ACC112 (cell line): Measurements from ENCODE around the gene ADAT1.

Source experiments
- H2AFZ ChIP-seq: fragments of 200-600 bp; sonication (generic); one replicate; pipeline ENCODE4 v1.6.0; 2017; ENCODE audit warnings: antibody characterized with exemption, low read length; ENCODE audit not compliant: unreplicated experiment
- H3K27ac ChIP-seq: fragments of 200-600 bp; sonication (generic); 2 replicates; pipeline ENCODE4 v1.5.1; 2014; ENCODE audit warnings: low read depth, mild to moderate bottlenecking, antibody characterized with exemption, low read length, moderate library complexity
- H3K27me3 ChIP-seq: fragments of 200-600 bp; sonication (generic); 2 replicates; pipeline ENCODE4 v1.6.1; 2014; ENCODE audit warnings: mild to moderate bottlenecking, antibody characterized with exemption, low read length, moderate library complexity, mixed read lengths; ENCODE audit not compliant: insufficient read depth
- H3K36me3 ChIP-seq: fragments of 200-600 bp; sonication (generic); 2 replicates; pipeline ENCODE4 v1.6.1; 2016; ENCODE audit warnings: mild to moderate bottlenecking, antibody characterized with exemption, low read length, moderate library complexity, mixed read lengths; ENCODE audit not compliant: insufficient read depth
- H3K4me1 ChIP-seq: fragments of 200-600 bp; sonication (generic); one replicate; pipeline ENCODE4 v1.6.1; 2016; ENCODE audit warnings: low read length, mixed read lengths; ENCODE audit not compliant: insufficient read depth, unreplicated experiment, control insufficient read depth
- H3K4me3 ChIP-seq: fragments of 200-600 bp; sonication (generic); 2 replicates; pipeline ENCODE4 v1.5.1; 2014; ENCODE audit warnings: mild to moderate bottlenecking, low read depth, low read length
- H3K79me2 ChIP-seq: fragments of 200-600 bp; sonication (generic); one replicate; pipeline ENCODE4 v1.6.0; 2016; ENCODE audit warnings: low read length; ENCODE audit not compliant: control insufficient read depth, unreplicated experiment, insufficient read depth

Gene ADAT1

DNA sequence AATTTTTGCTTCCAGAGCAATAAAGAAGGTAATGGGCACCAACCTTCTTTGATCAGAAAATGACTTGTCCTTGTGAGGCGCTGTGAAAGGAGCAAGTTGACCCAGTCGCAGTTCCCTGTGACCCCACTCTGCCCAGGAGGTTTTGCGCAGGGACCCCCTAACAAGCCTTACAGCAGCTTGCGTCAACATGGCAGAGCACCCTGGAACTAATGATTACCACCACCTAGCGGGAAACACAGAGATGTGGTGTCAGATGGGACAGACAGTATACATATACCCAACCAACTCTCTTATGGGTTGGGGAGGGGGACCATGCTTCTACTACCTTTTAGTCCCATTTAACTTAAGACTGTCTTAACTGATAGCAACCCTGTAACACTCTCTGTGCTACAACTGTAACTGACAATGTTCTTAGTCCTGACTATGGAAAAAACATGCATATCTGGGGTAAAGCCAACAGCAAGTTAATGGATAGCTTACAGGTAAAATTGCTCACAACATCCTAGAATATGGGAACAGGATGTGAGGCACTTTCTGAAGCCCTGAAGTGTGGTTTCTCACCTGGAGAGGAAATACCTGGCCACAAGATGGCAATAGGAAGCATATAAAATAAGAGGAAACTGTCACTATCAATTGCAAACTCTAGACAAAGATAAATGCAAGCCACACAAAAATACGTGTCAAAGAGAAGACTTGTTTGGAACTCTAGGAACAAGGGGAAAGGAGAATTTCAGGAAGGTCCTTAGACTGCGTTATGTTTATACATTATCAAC, 21.3 kb upstream of the ADAT1 start:
- H3K27me3 ChIP-seq = no peaks in the 10 kb centered on the region
- peaks cover 41% of the 10 kb centered on the region for H3K36me3 ChIP-seq
- no peak overlapping the region for H3K4me3 ChIP-seq
- no peak overlapping the region for H3K27ac ChIP-seq
- peaks cover 75% of the 10 kb centered on the region for H3K79me2 ChIP-seq
- H2AFZ ChIP-seq = no peak overlapping the region
- H3K4me1 ChIP-seq = peaks cover 7% of the 10 kb centered on the region

DNA sequence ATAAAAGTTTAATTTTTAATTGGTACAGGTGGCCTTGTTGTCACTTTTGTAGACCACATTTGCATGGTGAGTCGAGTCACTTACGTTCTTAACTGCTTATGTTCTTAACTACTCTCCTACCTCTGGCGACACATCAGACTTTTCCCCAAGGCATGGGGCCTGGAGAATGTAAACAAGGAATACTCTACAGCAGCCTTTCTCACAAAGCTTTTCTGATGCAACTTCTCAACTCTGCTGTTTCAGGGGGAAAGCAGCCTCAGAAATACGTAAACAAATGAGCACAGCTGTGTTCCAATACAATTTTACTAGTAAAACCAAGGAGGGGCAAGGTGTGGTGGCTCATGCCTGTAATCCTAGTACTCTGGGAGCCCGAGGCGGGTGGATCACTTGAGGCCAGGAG, 17.5 kb upstream of the ADAT1 start:
- Histone ChIP-seq H2AFZ (no peak overlapping the region), H3K79me2 (peaks cover 46% of the 10 kb centered on the region), H3K4me1 (no peaks in the 10 kb centered on the region), H3K27me3 (no peaks in the 10 kb centered on the region), H3K4me3 (no peak overlapping the region), H3K27ac (no peak overlapping the region), H3K36me3 (peaks cover 58% of the 10 kb centered on the region)

DNA sequence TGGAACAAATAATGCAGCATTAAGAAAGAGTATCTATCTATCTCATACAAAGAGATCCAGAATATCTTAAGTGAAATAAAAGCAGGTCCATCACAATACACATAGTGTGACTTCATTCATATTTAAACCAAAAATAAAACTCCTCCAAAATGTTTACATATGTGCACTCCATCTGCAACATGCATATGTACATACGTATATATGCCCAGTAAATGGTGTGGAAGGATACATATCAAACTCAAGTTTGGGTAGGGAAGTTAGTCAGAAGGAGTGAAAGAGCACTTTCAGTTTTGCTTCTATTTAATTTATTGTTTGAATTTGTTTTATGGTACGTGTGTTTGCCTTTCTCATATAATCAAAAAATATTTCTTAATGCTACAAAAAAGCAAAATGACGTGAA, 12.0 kb upstream of the ADAT1 start:
- Histone ChIP-seq H3K4me3 (no peak overlapping the region), H3K27ac (no peak overlapping the region), H2AFZ (no peak overlapping the region), H3K4me1 (no peaks in the 10 kb centered on the region), H3K36me3 (peaks cover 68% of the 10 kb centered on the region), H3K27me3 (no peaks in the 10 kb centered on the region), H3K79me2 (peaks cover 5% of the 10 kb centered on the region)

DNA sequence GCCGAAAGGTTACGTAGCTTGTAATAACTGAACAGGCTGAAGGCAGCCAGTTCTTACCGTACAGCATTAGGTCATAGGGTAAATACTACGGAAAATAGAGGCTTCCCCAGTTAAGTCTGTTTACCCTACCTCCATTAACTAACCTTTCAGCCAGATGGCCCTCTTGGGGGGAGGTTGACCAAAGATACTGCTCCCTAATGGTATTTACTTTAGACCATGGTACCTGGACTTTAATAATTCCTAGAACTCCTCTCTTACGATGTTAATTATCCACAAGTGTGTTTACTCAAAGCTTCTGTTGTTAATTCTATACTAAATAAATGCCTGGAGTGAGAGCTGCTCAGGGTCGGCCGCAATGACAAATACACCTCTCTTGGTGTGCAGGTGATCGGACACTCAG, 9.8 kb upstream of the ADAT1 start:
- Histone ChIP-seq H3K27ac (no peak overlapping the region), H3K36me3 (peaks cover 73% of the 10 kb centered on the region), H3K79me2 (peaks cover 5% of the 10 kb centered on the region), H3K4me3 (no peak overlapping the region), H3K27me3 (no peaks in the 10 kb centered on the region), H3K4me1 (peaks cover 4% of the 10 kb centered on the region), H2AFZ (no peak overlapping the region)

DNA sequence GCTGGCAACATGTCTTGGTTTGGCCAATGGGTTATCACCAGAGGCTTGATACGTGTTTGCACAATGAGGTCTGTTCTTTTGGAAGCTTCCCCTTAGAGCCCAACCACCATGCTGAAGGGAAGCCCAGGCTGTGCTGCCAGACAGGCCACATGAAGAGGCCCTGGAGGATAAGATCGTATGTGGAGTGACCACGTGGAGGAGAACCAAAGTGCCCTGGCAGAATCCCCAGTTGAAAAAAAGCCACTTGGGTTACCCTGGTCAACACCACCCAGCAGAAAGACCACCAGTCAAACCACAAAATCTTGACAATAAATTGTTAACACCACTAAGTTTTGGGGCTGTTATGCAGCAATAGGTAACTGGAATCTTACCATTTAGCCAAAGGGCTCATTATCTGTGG, 7.0 kb upstream of the ADAT1 start:
- Histone ChIP-seq H2AFZ (no peak overlapping the region), H3K4me1 (peaks cover 13% of the 10 kb centered on the region), H3K79me2 (no peaks in the 10 kb centered on the region), H3K27ac (no peak overlapping the region), H3K27me3 (no peaks in the 10 kb centered on the region), H3K4me3 (no peak overlapping the region), H3K36me3 (peaks cover 78% of the 10 kb centered on the region)

DNA sequence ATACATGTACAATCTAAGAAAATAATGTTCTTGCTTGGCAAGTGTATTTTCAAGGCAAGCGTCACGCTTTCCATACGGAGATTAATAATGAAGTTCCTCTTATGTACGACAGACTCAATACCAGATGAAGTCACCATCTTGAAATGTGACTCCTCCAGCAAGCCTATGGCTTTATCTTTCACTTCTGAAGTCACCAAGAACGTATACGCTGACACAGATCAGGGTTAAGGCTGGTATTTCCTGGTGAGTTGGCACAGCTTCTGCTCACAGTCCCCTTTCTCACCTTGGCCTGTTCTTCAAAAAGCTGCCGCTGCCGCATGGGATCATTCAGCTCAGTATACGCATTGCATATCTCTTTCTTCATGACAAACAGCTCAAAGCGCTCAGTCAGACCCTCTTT, 6.1 kb upstream of the ADAT1 start:
- H3K4me1 ChIP-seq = peaks cover 19% of the 10 kb centered on the region
- H3K36me3 ChIP-seq = peaks cover 72% of the 10 kb centered on the region
- no peak overlapping the region for H3K4me3 ChIP-seq
- H3K27me3 ChIP-seq = no peaks in the 10 kb centered on the region
- H3K79me2 ChIP-seq = no peaks in the 10 kb centered on the region
- H2AFZ ChIP-seq = no peak overlapping the region
- H3K27ac ChIP-seq = no peak overlapping the region

DNA sequence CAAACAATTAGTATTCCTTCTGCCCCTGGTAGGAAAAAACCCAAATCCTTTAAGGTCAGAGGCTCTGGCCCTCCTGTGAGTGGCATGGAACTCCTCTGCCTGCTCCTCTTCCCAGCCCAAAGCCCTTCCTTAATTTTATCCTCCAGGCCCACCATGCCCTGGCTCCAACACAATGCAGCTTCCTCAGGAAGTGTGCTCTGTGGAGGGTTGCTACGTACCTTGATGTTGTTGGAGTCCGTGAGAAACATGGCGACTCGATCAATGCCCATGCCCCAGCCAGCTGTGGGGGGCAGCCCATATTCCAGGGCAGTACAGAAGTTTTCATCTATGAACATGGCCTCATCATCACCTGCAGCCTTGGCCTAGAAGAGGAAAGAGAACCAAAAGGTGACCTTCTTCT, 5.3 kb upstream of the ADAT1 start:
- H3K36me3 ChIP-seq = peaks cover 64% of the 10 kb centered on the region
- H3K4me3 ChIP-seq = no peak overlapping the region
- H3K4me1 ChIP-seq = peaks cover 19% of the 10 kb centered on the region
- 0 out of 2 replicates have a peak overlapping the region, but pooled peaks have one; percentile 2 for H3K27ac ChIP-seq
- H3K27me3 ChIP-seq = no peaks in the 10 kb centered on the region
- H3K79me2 ChIP-seq = no peaks in the 10 kb centered on the region
- H2AFZ ChIP-seq = no peak overlapping the region

DNA sequence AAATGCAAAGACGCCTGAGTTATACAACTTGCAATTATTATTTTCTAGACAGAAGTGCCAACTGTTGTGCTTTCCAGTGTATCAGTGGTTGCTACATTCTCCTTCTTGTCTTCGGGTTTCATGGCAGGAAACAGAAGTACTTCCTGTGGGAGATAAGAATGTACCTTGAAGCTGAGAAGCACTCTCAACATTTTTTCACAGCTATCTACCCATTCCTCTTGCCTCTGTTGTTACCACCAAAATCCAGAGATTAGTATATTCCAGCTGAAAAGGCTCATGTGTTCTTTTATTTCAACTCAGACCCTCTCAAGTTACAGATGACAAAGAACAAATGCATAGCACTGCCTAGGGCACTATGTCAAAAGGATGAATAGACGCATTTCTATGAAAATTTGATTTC, 4.8 kb upstream of the ADAT1 start:
- H3K36me3 ChIP-seq = peaks cover 59% of the 10 kb centered on the region
- peaks cover 19% of the 10 kb centered on the region for H3K4me1 ChIP-seq
- H3K79me2 ChIP-seq = no peaks in the 10 kb centered on the region
- no peaks in the 10 kb centered on the region for H3K27me3 ChIP-seq
- H3K4me3 ChIP-seq = no peak overlapping the region
- H2AFZ ChIP-seq = no peak overlapping the region
- peak overlapping the region; percentile 2; the same call in 1 of the 2 replicates for H3K27ac ChIP-seq

DNA sequence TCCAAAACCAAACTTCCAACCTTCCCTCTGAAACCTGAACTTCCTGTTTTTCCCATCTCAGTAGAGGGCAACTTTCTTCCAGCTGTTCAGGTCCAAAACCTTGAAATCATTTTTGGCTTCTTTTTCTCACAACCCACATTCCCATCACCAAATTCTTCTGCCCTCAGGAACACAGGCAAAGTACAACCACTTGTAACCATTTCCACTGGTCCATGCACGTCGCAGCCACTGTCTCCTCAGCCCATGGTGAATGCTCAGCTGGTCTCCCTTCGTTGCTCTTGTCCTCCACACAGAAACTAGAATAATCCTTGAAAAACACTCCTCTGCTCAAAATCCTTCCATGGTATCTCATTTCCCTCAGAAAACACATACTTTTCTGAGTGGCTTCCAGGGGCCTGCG, 3.7 kb upstream of the ADAT1 start:
- peaks cover 19% of the 10 kb centered on the region for H3K4me1 ChIP-seq
- no peaks in the 10 kb centered on the region for H3K27me3 ChIP-seq
- H2AFZ ChIP-seq = no peak overlapping the region
- no peak overlapping the region for H3K27ac ChIP-seq
- H3K36me3 ChIP-seq = peaks cover 52% of the 10 kb centered on the region
- H3K4me3 ChIP-seq = no peak overlapping the region
- peaks cover 7% of the 10 kb centered on the region for H3K79me2 ChIP-seq

DNA sequence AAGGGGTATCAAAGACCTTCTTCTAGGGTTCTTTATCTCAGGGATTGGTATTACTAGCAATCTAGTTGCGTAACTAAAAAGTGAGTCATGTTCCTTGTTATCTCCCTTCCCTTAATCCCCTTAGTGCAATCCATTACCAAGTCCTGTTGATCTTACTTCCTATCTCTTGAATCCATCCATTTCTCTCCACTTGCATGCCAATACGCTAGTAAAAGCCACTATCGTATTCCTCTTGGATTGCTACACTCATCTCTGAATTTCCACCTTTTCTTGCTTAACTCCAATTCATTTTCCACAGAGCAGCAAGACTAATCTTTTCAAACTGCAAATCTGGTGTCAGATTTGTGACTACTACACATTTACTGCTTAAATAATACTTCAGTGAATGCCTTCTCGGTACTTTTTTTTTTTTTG, 1.8 kb upstream of the ADAT1 start:
- H2AFZ ChIP-seq = no peak overlapping the region
- peaks cover 37% of the 10 kb centered on the region for H3K36me3 ChIP-seq
- H3K4me1 ChIP-seq = peaks cover 30% of the 10 kb centered on the region
- peak overlapping the region; percentile 44 for H3K27ac ChIP-seq
- H3K4me3 ChIP-seq = no peak overlapping the region
- no peaks in the 10 kb centered on the region for H3K27me3 ChIP-seq
- H3K79me2 ChIP-seq = peaks cover 12% of the 10 kb centered on the region

DNA sequence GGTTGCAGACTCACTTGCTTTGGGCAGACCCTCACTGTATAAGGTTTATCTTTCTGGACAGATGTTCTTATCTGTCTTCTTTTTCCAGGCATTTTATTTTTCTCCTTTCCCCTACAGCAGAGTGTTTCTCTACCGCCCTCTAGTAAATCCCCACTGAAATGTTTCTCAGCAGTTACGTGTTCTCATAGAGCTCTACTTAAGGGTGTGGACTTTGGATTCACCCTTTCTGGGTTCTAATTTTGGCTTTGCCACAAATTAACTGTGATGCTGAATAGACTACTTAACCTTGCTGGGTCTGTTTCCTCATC, 2.0 kb downstream of the ADAT1 start:
- peak overlapping the region; percentile 81 for H3K4me3 ChIP-seq
- H3K27me3 ChIP-seq = no peaks in the 10 kb centered on the region
- no peak overlapping the region for H2AFZ ChIP-seq
- peaks cover 18% of the 10 kb centered on the region for H3K36me3 ChIP-seq
- H3K79me2 ChIP-seq = peaks cover 12% of the 10 kb centered on the region
- H3K4me1 ChIP-seq = peaks cover 26% of the 10 kb centered on the region
- no peak overlapping the region for H3K27ac ChIP-seq
